ENCODE measurements around the gene PIF1.

Gene PIF1

DNA sequence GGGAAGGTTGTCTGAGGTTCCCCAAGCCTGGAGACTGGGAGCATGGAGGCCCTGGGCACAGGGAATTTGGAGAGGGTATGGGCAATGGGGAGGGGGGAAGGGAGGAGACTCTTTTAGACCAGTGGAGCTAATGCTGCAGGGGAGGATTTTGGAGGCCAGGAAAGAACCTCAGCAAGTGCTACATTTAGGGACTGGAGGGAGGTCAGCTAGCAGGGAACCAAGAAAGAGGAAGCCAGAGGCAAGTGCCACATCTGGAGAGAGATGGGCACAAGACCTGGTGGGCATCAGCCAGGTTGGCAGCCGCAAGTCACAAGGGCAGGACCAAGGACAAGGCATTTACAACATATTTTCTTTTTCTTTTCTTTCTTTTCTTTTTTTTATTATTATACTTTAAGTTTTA is 37.0 kb upstream of the PIF1 start:
- TF ChIP-seq, protein P1, sequence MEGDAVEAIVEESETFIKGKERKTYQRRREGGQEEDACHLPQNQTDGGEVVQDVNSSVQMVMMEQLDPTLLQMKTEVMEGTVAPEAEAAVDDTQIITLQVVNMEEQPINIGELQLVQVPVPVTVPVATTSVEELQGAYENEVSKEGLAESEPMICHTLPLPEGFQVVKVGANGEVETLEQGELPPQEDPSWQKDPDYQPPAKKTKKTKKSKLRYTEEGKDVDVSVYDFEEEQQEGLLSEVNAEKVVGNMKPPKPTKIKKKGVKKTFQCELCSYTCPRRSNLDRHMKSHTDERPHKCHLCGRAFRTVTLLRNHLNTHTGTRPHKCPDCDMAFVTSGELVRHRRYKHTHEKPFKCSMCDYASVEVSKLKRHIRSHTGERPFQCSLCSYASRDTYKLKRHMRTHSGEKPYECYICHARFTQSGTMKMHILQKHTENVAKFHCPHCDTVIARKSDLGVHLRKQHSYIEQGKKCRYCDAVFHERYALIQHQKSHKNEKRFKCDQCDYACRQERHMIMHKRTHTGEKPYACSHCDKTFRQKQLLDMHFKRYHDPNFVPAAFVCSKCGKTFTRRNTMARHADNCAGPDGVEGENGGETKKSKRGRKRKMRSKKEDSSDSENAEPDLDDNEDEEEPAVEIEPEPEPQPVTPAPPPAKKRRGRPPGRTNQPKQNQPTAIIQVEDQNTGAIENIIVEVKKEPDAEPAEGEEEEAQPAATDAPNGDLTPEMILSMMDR (IDR thresholded peaks at IDR 0.05; ENCODE audit: low read depth, low read length), result no peak
- no peak for DNase-seq (ENCODE audit: extremely low read depth, low read depth)

DNA sequence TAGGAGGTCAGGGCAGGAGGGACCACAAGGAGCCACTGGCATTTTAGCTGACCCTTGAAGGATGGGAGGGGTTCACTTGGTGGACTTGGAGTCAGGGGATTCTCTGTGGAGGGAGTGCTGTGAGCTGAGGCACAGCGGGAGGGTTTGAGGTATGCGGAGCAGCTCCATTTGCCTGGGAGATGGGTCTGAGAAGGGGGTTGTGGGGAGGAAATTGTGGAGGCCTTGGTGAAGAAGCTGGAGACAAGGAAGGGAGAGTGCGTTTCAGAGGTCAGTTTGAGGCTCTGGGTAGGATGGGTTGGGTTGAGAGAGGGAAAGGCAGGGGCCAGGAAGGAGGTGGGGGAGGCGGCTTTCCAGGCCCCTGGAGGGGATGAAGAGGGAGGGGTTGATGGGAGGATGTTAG is 36.5 kb upstream of the PIF1 start:
- DNase-seq (ENCODE audit: extremely low read depth, low read depth), result no peak

DNA sequence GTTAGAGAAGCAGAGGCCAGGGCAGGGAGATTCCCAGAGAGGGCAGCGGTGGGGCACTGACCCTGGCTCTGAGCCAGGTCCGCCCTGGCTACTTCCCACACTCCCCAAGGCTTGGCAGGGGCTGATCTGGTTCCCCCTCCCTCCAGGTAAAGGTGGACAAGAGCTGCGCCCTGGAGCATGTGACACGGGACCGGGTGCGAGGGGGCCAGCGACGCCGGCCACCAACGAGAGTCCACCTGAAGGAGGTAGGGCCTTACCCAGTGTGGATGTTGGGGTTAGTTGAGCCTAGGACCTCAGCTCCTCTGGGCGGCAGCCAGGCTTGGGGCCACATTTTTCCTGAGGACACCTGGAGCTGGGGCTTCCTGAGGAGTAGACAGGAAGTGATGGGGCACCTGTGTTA is 35.9 kb upstream of the PIF1 start:
- TF ChIP-seq, protein P1 (IDR thresholded peaks at IDR 0.05; ENCODE audit: low read depth, low read length), result no peak

More for the DNA sequence above, 36.5 kb upstream of the PIF1 start:
- TF ChIP-seq, protein P1 (IDR thresholded peaks at IDR 0.05; ENCODE audit: low read depth, low read length), result no peak

DNA sequence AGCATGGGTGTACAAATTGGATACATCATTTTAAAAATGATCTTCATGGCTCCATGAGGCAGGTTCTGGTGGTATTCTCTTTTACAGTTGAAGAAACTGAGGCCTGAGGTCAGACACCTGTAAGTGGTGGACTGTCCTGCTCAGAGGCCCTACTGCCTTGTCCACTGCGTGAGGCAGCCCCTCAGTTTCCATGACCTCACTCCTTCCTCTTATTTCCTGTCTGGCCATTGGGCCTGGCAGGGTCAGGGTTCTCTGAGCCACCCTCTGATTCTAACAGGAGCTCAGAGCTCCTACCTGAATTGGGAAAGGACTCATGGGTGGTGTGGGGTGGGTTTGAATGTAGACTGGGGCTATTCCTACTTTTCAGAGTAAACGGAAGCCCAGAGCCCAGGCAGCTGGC is 33.8 kb upstream of the PIF1 start:
- TF ChIP-seq, protein P1 (IDR thresholded peaks at IDR 0.05; ENCODE audit: low read depth, low read length), result no peak
- DNase-seq (ENCODE audit: extremely low read depth, low read depth), result no peak

More for the DNA sequence above, 35.9 kb upstream of the PIF1 start:
- DNase-seq (ENCODE audit: extremely low read depth, low read depth), result no peak

DNA sequence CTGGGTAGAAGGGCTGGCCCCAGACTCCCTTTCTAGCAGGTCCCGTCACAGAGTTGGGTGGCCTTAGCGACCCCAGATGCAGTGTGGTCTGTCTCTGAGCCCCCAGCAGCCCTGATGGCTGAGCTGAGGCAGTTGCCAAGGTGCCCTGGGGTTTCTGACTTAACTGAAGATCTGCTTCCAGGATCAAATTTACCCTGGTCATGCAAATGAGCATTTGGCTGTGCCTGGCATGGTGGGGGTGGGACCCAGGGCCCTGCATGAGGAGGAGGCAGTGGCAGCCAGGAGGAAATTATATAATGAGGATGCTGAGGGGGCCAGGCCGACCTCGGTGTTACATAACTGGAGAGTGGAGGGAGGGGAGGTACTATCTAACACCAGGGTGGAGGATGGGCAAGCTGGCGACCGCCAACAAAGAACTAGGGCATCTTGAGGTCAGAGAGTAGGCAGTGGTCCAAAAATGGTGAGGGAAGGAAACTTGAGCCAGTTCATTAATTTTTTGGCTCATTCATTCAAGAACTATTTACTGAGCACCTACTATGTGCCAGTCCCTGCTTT is 32.7 kb upstream of the PIF1 start:
- TF ChIP-seq, protein P1 (IDR thresholded peaks at IDR 0.05; ENCODE audit: low read depth, low read length), result no peak

DNA sequence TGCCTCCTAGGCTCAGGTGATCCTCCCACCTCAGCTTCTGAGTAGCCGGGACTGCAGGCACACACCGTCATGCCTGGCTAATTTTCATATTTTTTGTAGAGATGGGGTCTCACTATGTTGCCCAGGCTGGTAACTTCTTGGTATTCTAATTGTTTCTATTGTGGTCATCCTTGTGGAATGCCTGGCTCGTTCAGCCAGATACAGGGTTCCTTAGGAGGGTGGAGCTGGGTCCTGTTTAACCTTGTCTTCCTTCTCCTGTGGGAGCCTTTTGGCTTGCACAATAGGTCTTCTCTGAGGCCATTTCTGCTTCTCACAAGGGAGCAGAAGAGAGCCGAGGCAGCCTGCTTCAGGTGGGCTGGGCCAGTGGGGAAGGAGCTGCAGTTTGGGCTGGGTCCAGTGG is 32.0 kb upstream of the PIF1 start:
- no peak for DNase-seq (ENCODE audit: extremely low read depth, low read depth)
- TF ChIP-seq, protein P1 (IDR thresholded peaks at IDR 0.05; ENCODE audit: low read depth, low read length), result no peak

More for the DNA sequence above, 32.7 kb upstream of the PIF1 start:
- DNase-seq (ENCODE audit: extremely low read depth, low read depth), result no peak

DNA sequence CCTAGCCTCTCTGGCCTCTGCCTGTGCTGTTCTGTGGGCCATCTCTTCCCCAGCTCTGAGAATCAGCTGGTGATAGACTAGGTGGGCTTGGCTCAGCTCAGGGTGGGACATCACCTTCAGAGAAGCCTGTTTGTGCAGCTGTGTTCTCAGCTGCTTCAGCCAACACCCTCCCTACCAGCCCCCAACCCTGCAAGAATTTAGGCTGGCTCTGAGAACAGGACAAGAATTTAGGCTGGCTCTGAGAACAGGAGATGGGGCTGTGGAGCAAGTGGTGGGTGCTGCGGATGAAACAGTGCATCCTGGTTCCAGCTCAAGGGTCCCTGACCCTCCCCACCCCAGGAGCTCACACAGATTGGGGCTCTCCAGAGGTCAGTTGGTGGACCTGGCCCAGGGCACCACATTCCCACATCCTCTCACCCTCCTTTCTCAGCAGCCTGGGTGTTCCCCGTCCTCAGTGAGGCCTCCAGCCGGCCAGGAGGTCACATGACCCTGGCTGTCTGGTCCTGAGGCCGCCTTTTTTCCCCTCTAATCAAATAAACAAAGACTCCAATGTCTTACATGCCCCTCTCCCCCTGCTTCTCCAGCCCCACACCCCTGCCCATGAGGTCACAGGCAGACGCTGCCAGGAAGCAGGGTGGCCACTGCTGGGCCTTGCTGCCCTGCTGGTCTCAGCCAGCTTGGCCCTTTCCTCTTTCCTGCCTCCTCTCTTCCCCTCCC is 31.1 kb upstream of the PIF1 start:
- TF ChIP-seq, protein P1 (IDR thresholded peaks at IDR 0.05; ENCODE audit: low read depth, low read length), result peak; percentile 14; the same call in 1 of the 2 replicates
- peak; percentile 75 for DNase-seq (ENCODE audit: extremely low read depth, low read depth)

Data from AG09319 (cell line).